ENCODE data around the gene SMIM9. TPM values are rescaled to one million over a fixed set of nuclear protein-coding genes. Genes with fewer than 3 reads are reported as not detected.

Gene SMIM9
- total and polyA plus RNA-seq, 9 of the 15 experiments (the other 6 are each of a cell fraction or from before 2014, with no cell fraction given) = 0.08 TPM; not detected in 8

DNA sequence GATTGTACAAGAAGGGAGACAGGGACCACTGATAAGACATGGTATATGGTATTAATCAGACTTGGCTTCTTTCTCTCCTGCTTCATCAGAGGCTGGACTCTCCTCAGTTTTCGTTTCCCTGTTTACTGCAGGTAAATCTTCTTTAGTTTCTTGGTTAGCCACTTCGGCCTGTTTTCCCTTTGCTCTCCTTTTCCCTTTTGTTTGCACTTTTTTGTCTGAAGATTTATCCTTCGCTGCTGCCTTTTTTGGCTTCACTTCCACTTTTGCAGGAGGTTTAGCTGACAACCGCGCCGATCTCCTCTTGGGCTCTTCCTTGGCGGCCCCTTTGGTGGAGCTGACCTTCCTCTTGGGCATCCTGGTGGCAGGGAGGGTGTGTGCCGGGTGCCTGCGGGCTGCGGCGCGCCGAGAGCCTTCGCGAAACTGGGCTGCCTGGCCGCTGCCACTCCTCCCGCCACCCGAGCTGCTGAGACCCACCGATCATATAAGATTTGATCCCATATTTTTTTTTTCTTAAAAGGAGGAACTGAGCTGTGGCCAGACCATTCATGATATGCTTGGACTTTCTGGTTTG is 17.3 kb downstream of the SMIM9 start (continued):
- TF ChIP-seq, protein P1, sequence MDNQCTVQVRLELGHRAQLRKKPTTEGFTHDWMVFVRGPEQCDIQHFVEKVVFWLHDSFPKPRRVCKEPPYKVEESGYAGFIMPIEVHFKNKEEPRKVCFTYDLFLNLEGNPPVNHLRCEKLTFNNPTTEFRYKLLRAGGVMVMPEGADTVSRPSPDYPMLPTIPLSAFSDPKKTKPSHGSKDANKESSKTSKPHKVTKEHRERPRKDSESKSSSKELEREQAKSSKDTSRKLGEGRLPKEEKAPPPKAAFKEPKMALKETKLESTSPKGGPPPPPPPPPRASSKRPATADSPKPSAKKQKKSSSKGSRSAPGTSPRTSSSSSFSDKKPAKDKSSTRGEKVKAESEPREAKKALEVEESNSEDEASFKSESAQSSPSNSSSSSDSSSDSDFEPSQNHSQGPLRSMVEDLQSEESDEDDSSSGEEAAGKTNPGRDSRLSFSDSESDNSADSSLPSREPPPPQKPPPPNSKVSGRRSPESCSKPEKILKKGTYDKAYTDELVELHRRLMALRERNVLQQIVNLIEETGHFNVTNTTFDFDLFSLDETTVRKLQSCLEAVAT (IDR thresholded peaks at IDR 0.05) = peak; percentile 75 to 88; a peak in 3 of 4 replicates
- TF ChIP-seq ZNF592 (IDR thresholded peaks at IDR 0.05) = peak; percentile 30; the same call in 1 of the 2 replicates
- peak; percentile 52 for TF ChIP-seq SMARCE1 (IDR thresholded peaks at IDR 0.05)
- TF ChIP-seq RBFOX2 (IDR thresholded peaks at IDR 0.05; ENCODE audit: low read depth, low read length) = peak; percentile 60
- 0 out of 2 replicates have a peak, but pooled peaks have one; percentile 12 for TF ChIP-seq ZNF384 (IDR thresholded peaks at IDR 0.05; ENCODE audit: low read depth, low read length)
- TF ChIP-seq CUX1 (CRISPR knock-in tag; IDR thresholded peaks at IDR 0.05) = peak; percentile 35; the same call in 1 of the 2 replicates
- peak; percentile 68 for TF ChIP-seq POLR2G (IDR thresholded peaks at IDR 0.05; ENCODE audit: low read depth, low read length)

Data from K562 (cell line).